Measurements from ENCODE around the gene PDCD1LG2.

The PDCD1LG2 gene

DNA sequence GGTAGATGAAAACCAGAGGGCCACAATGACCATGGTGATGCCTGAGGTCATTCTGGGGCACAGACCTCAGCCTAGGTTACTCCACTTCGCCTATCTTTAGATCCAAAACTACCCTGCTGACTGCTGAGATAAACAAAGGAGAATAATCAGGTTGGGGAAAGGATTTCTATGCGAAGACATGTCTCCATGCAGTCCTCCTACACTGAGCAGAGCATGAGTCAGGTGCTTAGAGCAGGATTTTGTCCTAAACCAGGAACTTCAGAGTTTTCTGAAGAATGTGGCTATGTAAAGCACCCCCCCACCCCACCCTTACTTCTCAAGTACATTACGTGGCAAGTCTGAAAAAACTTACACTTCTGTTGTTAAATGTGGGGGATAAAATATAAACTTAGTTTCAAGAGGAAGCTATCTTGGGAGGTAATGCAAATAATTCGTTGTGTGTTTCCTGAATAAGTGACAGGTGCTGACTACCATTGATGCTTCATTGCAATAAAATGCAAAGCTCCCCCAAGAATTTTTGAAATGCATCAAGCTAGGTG, 19.4 kb downstream of the PDCD1LG2 start:
- Histone ChIP-seq H3K4me1 (ENCODE audit: low read length) (peaks cover 47% of the 10 kb centered on the region), H3K9me3 (replicated peaks; ENCODE audit: insufficient read depth, low read length) (no peaks in the 10 kb centered on the region), H3K27ac (ENCODE audit: low read length) (peak overlapping the region; percentile 85), H3K9ac (ENCODE audit: low read length) (peak overlapping the region; percentile 41; the same call in 1 of the 2 replicates), H3K9me2 (replicated peaks; ENCODE audit: insufficient read depth, low read length) (no peaks in the 10 kb centered on the region), H3K79me2 (ENCODE audit: low read length) (no peaks in the 10 kb centered on the region), H4K20me1 (ENCODE audit: insufficient read depth, low read length) (no peaks in the 10 kb centered on the region), H3K27me3 (replicated peaks; ENCODE audit: insufficient read depth, low read length) (no peaks in the 10 kb centered on the region), H2AFZ (ENCODE audit: low read length) (peak overlapping the region; percentile 72), H3K4me3 (ENCODE audit: low read length) (peak overlapping the region; percentile 10; the same call in 1 of the 2 replicates), H3F3A (ENCODE audit: insufficient read depth, low read length) (peaks cover 15% of the 10 kb centered on the region; the same call in 1 of the 2 replicates), H3K4me2 (ENCODE audit: low read depth, low read length) (peak overlapping the region; percentile 87), H3K36me3 (replicated peaks; ENCODE audit: insufficient read depth, low read length) (no peaks in the 10 kb centered on the region)
- TF ChIP-seq, protein P1, sequence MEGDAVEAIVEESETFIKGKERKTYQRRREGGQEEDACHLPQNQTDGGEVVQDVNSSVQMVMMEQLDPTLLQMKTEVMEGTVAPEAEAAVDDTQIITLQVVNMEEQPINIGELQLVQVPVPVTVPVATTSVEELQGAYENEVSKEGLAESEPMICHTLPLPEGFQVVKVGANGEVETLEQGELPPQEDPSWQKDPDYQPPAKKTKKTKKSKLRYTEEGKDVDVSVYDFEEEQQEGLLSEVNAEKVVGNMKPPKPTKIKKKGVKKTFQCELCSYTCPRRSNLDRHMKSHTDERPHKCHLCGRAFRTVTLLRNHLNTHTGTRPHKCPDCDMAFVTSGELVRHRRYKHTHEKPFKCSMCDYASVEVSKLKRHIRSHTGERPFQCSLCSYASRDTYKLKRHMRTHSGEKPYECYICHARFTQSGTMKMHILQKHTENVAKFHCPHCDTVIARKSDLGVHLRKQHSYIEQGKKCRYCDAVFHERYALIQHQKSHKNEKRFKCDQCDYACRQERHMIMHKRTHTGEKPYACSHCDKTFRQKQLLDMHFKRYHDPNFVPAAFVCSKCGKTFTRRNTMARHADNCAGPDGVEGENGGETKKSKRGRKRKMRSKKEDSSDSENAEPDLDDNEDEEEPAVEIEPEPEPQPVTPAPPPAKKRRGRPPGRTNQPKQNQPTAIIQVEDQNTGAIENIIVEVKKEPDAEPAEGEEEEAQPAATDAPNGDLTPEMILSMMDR (IDR thresholded peaks at IDR 0.05; ENCODE audit: low read length), result no peak
- TF ChIP-seq EZH2 (optimal IDR thresholded peaks at IDR 0.05; ENCODE audit: low read depth, low read length), result no peak
- TF ChIP-seq EZH2phosphoT487 (IDR thresholded peaks at IDR 0.05; ENCODE audit: low read length), result no peak
- peak; percentile 62 for DNase-seq

DNA sequence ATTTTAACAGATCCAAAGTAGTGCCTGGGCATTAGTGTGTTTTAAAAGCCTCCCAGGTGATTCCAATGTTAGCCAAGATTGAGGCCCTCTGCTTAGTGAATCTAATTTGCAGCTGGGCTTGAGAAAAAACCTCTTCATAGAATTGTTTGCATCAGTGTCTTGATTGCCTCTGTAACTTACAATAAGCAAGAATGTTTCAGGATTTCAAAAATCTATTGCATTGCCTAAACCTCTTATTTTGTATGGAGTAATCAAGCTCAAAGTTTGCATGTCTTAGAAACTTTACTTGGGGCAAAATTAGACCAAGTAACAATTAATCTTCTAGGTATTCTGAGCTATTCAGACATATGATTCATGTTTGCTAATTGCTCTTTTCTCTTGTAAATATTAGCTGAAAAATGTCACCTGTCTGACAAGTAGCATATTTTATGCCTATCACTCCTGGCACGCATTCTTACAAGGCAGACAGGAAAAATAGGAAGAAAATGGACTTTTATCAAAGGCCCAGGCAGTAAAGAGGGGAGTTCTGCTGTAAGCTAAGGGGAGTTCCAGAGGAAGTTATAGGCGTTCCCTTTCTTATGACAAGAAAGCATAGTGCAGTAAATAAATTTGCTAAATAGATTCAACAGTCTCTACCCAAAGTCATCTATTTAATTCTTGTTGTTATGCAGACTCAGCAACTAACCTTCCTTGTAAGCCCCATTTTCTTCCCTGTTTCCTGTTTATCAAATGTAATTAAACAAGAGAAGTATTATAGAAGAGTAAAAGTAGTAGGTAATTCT, 21.0 kb downstream of the PDCD1LG2 start:
- no peak overlapping the region for H3K4me3 ChIP-seq (ENCODE audit: low read length)
- H3K79me2 ChIP-seq (ENCODE audit: low read length), result no peaks in the 10 kb centered on the region
- H3K4me2 ChIP-seq (ENCODE audit: low read depth, low read length), result peak overlapping the region; percentile 87
- peaks cover 47% of the 10 kb centered on the region for H3K4me1 ChIP-seq (ENCODE audit: low read length)
- H2AFZ ChIP-seq (ENCODE audit: low read length), result no peak overlapping the region; the same call in 1 of the 2 replicates
- no peaks in the 10 kb centered on the region for H3K27me3 ChIP-seq (replicated peaks; ENCODE audit: insufficient read depth, low read length)
- H3K9ac ChIP-seq (ENCODE audit: low read length), result no peak overlapping the region
- H3K9me2 ChIP-seq (replicated peaks; ENCODE audit: insufficient read depth, low read length), result no peaks in the 10 kb centered on the region
- H4K20me1 ChIP-seq (ENCODE audit: insufficient read depth, low read length), result no peaks in the 10 kb centered on the region
- no peaks in the 10 kb centered on the region for H3K9me3 ChIP-seq (replicated peaks; ENCODE audit: insufficient read depth, low read length)
- H3F3A ChIP-seq (ENCODE audit: insufficient read depth, low read length), result peaks cover 15% of the 10 kb centered on the region; the same call in 1 of the 2 replicates
- H3K27ac ChIP-seq (ENCODE audit: low read length), result peak overlapping the region; percentile 85; the same call in 1 of the 2 replicates
- DNase-seq, result peak; percentile 27
- TF ChIP-seq EZH2phosphoT487 (IDR thresholded peaks at IDR 0.05; ENCODE audit: low read length), result no peak
- TF ChIP-seq, protein P1 (IDR thresholded peaks at IDR 0.05; ENCODE audit: low read length), result no peak
- no peak for TF ChIP-seq EZH2 (optimal IDR thresholded peaks at IDR 0.05; ENCODE audit: low read depth, low read length)
- H3K36me3 ChIP-seq (replicated peaks; ENCODE audit: insufficient read depth, low read length), result no peaks in the 10 kb centered on the region

DNA sequence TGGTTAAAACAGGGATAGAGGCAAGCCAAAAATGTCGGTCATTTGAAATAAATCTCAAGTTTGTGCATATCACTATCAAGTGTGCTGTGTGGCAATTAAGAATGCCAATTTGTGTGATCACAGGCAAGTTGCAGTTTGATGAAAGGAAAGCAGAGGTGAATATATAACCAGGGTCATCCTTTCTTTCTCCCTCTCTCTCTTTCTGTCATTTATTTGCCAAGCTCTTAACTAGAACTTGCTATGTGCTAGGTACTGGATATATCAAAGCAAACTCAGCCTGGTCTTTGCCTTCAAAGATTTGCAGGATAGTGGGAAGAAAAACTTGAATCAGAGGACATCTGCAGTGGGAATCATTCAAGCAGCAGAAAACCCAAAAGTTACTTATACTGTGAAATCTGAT, 22.0 kb downstream of the PDCD1LG2 start:
- Histone ChIP-seq H3K27ac (ENCODE audit: low read length) (no peak overlapping the region), H3K9me3 (replicated peaks; ENCODE audit: insufficient read depth, low read length) (no peaks in the 10 kb centered on the region), H3K4me1 (ENCODE audit: low read length) (peaks cover 47% of the 10 kb centered on the region), H3K9ac (ENCODE audit: low read length) (no peak overlapping the region), H3K36me3 (replicated peaks; ENCODE audit: insufficient read depth, low read length) (no peaks in the 10 kb centered on the region), H4K20me1 (ENCODE audit: insufficient read depth, low read length) (no peaks in the 10 kb centered on the region), H3K9me2 (replicated peaks; ENCODE audit: insufficient read depth, low read length) (no peaks in the 10 kb centered on the region), H3K4me2 (ENCODE audit: low read depth, low read length) (0 out of 2 replicates have a peak overlapping the region, but pooled peaks have one; percentile 87), H3K79me2 (ENCODE audit: low read length) (no peaks in the 10 kb centered on the region), H2AFZ (ENCODE audit: low read length) (no peak overlapping the region; the same call in 1 of the 2 replicates), H3K4me3 (ENCODE audit: low read length) (no peak overlapping the region), H3K27me3 (replicated peaks; ENCODE audit: insufficient read depth, low read length) (no peaks in the 10 kb centered on the region), H3F3A (ENCODE audit: insufficient read depth, low read length) (peaks cover 15% of the 10 kb centered on the region; the same call in 1 of the 2 replicates)
- no peak for DNase-seq
- TF ChIP-seq, protein P1 (IDR thresholded peaks at IDR 0.05; ENCODE audit: low read length), result no peak
- no peak for TF ChIP-seq EZH2phosphoT487 (IDR thresholded peaks at IDR 0.05; ENCODE audit: low read length)
- TF ChIP-seq EZH2 (optimal IDR thresholded peaks at IDR 0.05; ENCODE audit: low read depth, low read length), result no peak
